Upper lobe of right lung (tissue), 1 donor: Measurements from ENCODE around the gene DCC. TPM values are rescaled to one million over a fixed set of nuclear protein-coding genes. Genes with fewer than 3 reads are reported as not detected.

Source experiments
- ATAC-seq: fragments of 200-7000 bp; cut with Tn5 transposase; one replicate; pipeline ENCODE4 v1.9.1; 2020; ENCODE audit warnings: mild to moderate bottlenecking, moderate library complexity
- DNase-seq: peaks from one replicate; pipeline ENCODE4 v3.0.0-alpha.2; 2020
- H3K27ac ChIP-seq: fragments of 200-600 bp; one replicate; pipeline ENCODE4 v1.8.0; 2022
- H3K27me3 ChIP-seq: fragments of 200-600 bp; one replicate; pipeline ENCODE4 v1.8.0; 2022; ENCODE audit warnings: mild to moderate bottlenecking
- H3K36me3 ChIP-seq: fragments of 200-600 bp; one replicate; pipeline ENCODE4 v1.8.0; 2022
- H3K4me1 ChIP-seq: fragments of 200-600 bp; one replicate; pipeline ENCODE4 v1.8.0; 2022
- H3K4me3 ChIP-seq: fragments of 200-600 bp; one replicate; pipeline ENCODE4 v1.8.0; 2022; ENCODE audit warnings: mild to moderate bottlenecking
- H3K9me3 ChIP-seq: fragments of 200-600 bp; one replicate; pipeline ENCODE4 v1.8.0; 2022
- CTCF ChIP-seq: fragments of 200-600 bp; IDR thresholded peaks from one replicate; pipeline ENCODE4 v1.8.0; 2022; ENCODE audit warnings: antibody characterized with exemption
- intact Hi-C: fragments of 100-400 bp; cut with DNase I; formaldehyde crosslinking; loops from one replicate; pipeline ENCODE4 v1.11.0; 2022
- total RNA-seq: library from RNA; stranded (reverse); fragmentation: NEBNext Ultra II Directional; extraction: Animal tissue kit (Norgen Biotek cat#: 25700); gene quantifications from one replicate; pipeline ENCODE4 v1.2.1, GENCODE V29; 2021
- donor health status: DM: no; HTN: yes; CAD: no; lungs with severe emphysema.

The DCC gene
- total RNA-seq, 1 donor from 2014 or later: 7.1 TPM

GRCh38 chr18:52722904-52723303 is 382.9 kb downstream of the DCC start:
- intact Hi-C loops: no loop called here
- H3K4me3 ChIP-seq: no peak overlapping the region
- TF ChIP-seq CTCF: no peak
- no peak for ATAC-seq
- H3K36me3 ChIP-seq: no peaks in the 10 kb centered on the region
- no peaks in the 10 kb centered on the region for H3K27me3 ChIP-seq
- DNase-seq: no peak
- no peaks in the 10 kb centered on the region for H3K4me1 ChIP-seq
- H3K27ac ChIP-seq: no peak overlapping the region
- H3K9me3 ChIP-seq: no peaks in the 10 kb centered on the region

GRCh38 chr18:52723550-52723970 is 383.6 kb downstream of the DCC start:
- intact Hi-C loops: no loop called here
- DNase-seq (no peak), ATAC-seq (peak; percentile 26)
- Histone ChIP-seq H3K27ac (no peak overlapping the region), H3K9me3 (no peaks in the 10 kb centered on the region), H3K36me3 (no peaks in the 10 kb centered on the region), H3K27me3 (no peaks in the 10 kb centered on the region), H3K4me1 (no peaks in the 10 kb centered on the region), H3K4me3 (no peak overlapping the region)
- TF ChIP-seq CTCF: no peak

GRCh38 chr18:52730972-52731619 is 391.1 kb downstream of the DCC start:
- Histone ChIP-seq H3K4me3 (no peak overlapping the region), H3K36me3 (no peaks in the 10 kb centered on the region), H3K4me1 (no peaks in the 10 kb centered on the region), H3K27me3 (no peaks in the 10 kb centered on the region), H3K9me3 (no peaks in the 10 kb centered on the region), H3K27ac (no peak overlapping the region)
- no peak for ATAC-seq
- intact Hi-C loops: no loop called here
- no peak for TF ChIP-seq CTCF
- DNase-seq: no peak

GRCh38 chr18:52738946-52739345 is 398.9 kb downstream of the DCC start:
- TF ChIP-seq CTCF: no peak
- Histone ChIP-seq H3K9me3 (no peaks in the 10 kb centered on the region), H3K4me3 (no peak overlapping the region), H3K27me3 (no peaks in the 10 kb centered on the region), H3K27ac (no peak overlapping the region), H3K36me3 (no peaks in the 10 kb centered on the region), H3K4me1 (no peaks in the 10 kb centered on the region)
- ATAC-seq (no peak), DNase-seq (no peak)
- intact Hi-C loops: no loop called here

GRCh38 chr18:52746986-52747385 is 407.0 kb downstream of the DCC start:
- Histone ChIP-seq H3K4me3 (no peak overlapping the region), H3K4me1 (no peaks in the 10 kb centered on the region), H3K9me3 (no peaks in the 10 kb centered on the region), H3K27me3 (no peaks in the 10 kb centered on the region), H3K27ac (no peak overlapping the region), H3K36me3 (no peaks in the 10 kb centered on the region)
- TF ChIP-seq CTCF: no peak
- ATAC-seq: no peak
- no peak for DNase-seq
- intact Hi-C loops: no loop called here

- ATAC-seq (peak; percentile 42), DNase-seq (no peak)
- no peaks in the 10 kb centered on the region for H3K4me1 ChIP-seq
These were observed 407.9 kb downstream of the DCC start for GRCh38 chr18:52747869-52748268.

More at GRCh38 chr18:52747869-52748268, 407.9 kb downstream of the DCC start:
- no peak overlapping the region for H3K4me3 ChIP-seq
- no peaks in the 10 kb centered on the region for H3K27me3 ChIP-seq
- H3K36me3 ChIP-seq: no peaks in the 10 kb centered on the region
- TF ChIP-seq CTCF: no peak
- no peaks in the 10 kb centered on the region for H3K9me3 ChIP-seq
- no peak overlapping the region for H3K27ac ChIP-seq
- intact Hi-C loops: no loop called here
